WTC11 (cell line): Measurements from ENCODE around the gene GPR132.

ENCODE experiments used
- JUN ChIP-seq: sonication (generic); formaldehyde crosslinking; IDR thresholded peaks from 2 replicates; pipeline ENCODE4 v1.8.0; 2023; ENCODE audit warnings: mild to moderate bottlenecking, missing genetic modification reagents
- TEAD4 ChIP-seq: sonication (generic); formaldehyde crosslinking; IDR thresholded peaks from 2 replicates; pipeline ENCODE4 v1.8.0; 2022; ENCODE audit warnings: mild to moderate bottlenecking, missing genetic modification reagents
- ZNF263 ChIP-seq: sonication (generic); formaldehyde crosslinking; IDR thresholded peaks from 2 replicates; pipeline ENCODE4 v1.8.1; 2022; ENCODE audit warnings: low read depth, mild to moderate bottlenecking, moderate library complexity, missing genetic modification reagents
- TF ChIP-seq, protein P1 (sequence below): fragments of 200-600 bp; IDR thresholded peaks from 2 replicates; pipeline ENCODE4 v1.8.0; 2022; ENCODE audit warnings: antibody characterized with exemption
- TF ChIP-seq, protein P2 (sequence below): sonication (generic); formaldehyde crosslinking; IDR thresholded peaks from 2 replicates; pipeline ENCODE4 v1.8.1; 2023; ENCODE audit warnings: mild to moderate bottlenecking, missing genetic modification reagents, moderate library complexity

DNA sequence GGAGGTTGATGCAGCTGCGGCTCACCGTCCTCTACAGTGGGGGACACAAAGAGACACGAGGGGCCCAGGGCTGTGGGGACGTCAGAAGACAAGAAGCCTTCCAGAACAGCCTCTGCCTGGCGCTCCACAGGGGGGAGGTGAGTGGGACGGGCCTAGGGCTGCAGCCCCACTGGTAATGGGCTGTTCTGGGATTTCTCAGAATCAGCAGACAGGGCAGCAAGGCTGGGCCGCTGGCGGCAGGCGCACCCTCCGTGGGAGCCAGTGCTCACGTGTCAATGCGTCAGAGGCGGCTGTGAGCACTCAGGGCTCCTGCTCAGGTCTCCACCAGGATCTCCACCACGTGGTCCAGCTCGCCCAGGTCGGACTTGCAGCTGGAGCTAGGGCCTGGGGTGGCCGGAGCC, 54.3 kb downstream of the GPR132 start:
- TF ChIP-seq, protein P1, sequence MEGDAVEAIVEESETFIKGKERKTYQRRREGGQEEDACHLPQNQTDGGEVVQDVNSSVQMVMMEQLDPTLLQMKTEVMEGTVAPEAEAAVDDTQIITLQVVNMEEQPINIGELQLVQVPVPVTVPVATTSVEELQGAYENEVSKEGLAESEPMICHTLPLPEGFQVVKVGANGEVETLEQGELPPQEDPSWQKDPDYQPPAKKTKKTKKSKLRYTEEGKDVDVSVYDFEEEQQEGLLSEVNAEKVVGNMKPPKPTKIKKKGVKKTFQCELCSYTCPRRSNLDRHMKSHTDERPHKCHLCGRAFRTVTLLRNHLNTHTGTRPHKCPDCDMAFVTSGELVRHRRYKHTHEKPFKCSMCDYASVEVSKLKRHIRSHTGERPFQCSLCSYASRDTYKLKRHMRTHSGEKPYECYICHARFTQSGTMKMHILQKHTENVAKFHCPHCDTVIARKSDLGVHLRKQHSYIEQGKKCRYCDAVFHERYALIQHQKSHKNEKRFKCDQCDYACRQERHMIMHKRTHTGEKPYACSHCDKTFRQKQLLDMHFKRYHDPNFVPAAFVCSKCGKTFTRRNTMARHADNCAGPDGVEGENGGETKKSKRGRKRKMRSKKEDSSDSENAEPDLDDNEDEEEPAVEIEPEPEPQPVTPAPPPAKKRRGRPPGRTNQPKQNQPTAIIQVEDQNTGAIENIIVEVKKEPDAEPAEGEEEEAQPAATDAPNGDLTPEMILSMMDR, result no peak
- no peak for TF ChIP-seq TEAD4
- TF ChIP-seq ZNF263 (CRISPR knock-in tag), result no peak
- TF ChIP-seq, protein P2, sequence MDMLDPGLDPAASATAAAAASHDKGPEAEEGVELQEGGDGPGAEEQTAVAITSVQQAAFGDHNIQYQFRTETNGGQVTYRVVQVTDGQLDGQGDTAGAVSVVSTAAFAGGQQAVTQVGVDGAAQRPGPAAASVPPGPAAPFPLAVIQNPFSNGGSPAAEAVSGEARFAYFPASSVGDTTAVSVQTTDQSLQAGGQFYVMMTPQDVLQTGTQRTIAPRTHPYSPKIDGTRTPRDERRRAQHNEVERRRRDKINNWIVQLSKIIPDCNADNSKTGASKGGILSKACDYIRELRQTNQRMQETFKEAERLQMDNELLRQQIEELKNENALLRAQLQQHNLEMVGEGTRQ (CRISPR knock-in tag), result no peak
- no peak for TF ChIP-seq JUN
